ENCODE data around the gene SPTBN1. TPM values are rescaled to one million over a fixed set of nuclear protein-coding genes. Genes with fewer than 3 reads are reported as not detected.

The SPTBN1 gene
- polyA plus RNA-seq, 1 donor: 262 TPM

- DNase-seq: no peak
Observed at GRCh38 chr2:54551123-54551756, 95.1 kb downstream of the SPTBN1 start.

- DNase-seq: no peak
Observed at GRCh38 chr2:54553075-54553474, 96.9 kb downstream of the SPTBN1 start.

GRCh38 chr2:54553775-54554174 is 97.6 kb downstream of the SPTBN1 start:
- no peak for DNase-seq

GRCh38 chr2:54555318-54555837 is 99.3 kb downstream of the SPTBN1 start:
- DNase-seq: no peak

- no peak for DNase-seq
Observed at GRCh38 chr2:54556621-54557121, 100.5 kb downstream of the SPTBN1 start.

- DNase-seq: no peak
Observed at GRCh38 chr2:54557211-54557600, 101.1 kb downstream of the SPTBN1 start.

GRCh38 chr2:54557601-54558187 is 101.6 kb downstream of the SPTBN1 start:
- no peak for DNase-seq

GRCh38 chr2:54558188-54559005 is 102.3 kb downstream of the SPTBN1 start:
- no peak for DNase-seq

- no peak for DNase-seq
Observed at GRCh38 chr2:54559006-54559445, 102.9 kb downstream of the SPTBN1 start.

- no peak for DNase-seq
Observed at GRCh38 chr2:54559593-54560145, 103.5 kb downstream of the SPTBN1 start.

GRCh38 chr2:54560146-54560881 is 104.2 kb downstream of the SPTBN1 start:
- no peak for DNase-seq

- no peak for DNase-seq
Observed at GRCh38 chr2:54561010-54561409, 104.9 kb downstream of the SPTBN1 start.

- no peak for DNase-seq
Observed at GRCh38 chr2:54564439-54564838, 108.3 kb downstream of the SPTBN1 start.

- no peak for DNase-seq
Observed at GRCh38 chr2:54565551-54565950, 109.4 kb downstream of the SPTBN1 start.

GRCh38 chr2:54566896-54567295 is 110.8 kb downstream of the SPTBN1 start:
- no peak for DNase-seq

- no peak for DNase-seq
Observed at GRCh38 chr2:54568876-54569321, 112.8 kb downstream of the SPTBN1 start.

GRCh38 chr2:54569745-54570301 is 113.7 kb downstream of the SPTBN1 start:
- no peak for DNase-seq

- no peak for DNase-seq
Observed at GRCh38 chr2:54570321-54570855, 114.3 kb downstream of the SPTBN1 start.

- DNase-seq: no peak
Observed at GRCh38 chr2:54570925-54571694, 115.0 kb downstream of the SPTBN1 start.

- DNase-seq: no peak
Observed at GRCh38 chr2:54572262-54572635, 116.1 kb downstream of the SPTBN1 start.
